GM20000 (cell line): ENCODE data around the gene CYB5B.

Experiments
- DNase-seq: peaks from one replicate; pipeline ENCODE4 v3.0.0; 2012; ENCODE audit warnings: low spot score
- TF ChIP-seq, protein P1 (sequence below): IDR thresholded peaks from 2 replicates; pipeline ENCODE4 v1.5.1; 2012; ENCODE audit warnings: mild to moderate bottlenecking, control low read depth; ENCODE audit errors: extremely low read depth, missing control alignments

Gene CYB5B

DNA sequence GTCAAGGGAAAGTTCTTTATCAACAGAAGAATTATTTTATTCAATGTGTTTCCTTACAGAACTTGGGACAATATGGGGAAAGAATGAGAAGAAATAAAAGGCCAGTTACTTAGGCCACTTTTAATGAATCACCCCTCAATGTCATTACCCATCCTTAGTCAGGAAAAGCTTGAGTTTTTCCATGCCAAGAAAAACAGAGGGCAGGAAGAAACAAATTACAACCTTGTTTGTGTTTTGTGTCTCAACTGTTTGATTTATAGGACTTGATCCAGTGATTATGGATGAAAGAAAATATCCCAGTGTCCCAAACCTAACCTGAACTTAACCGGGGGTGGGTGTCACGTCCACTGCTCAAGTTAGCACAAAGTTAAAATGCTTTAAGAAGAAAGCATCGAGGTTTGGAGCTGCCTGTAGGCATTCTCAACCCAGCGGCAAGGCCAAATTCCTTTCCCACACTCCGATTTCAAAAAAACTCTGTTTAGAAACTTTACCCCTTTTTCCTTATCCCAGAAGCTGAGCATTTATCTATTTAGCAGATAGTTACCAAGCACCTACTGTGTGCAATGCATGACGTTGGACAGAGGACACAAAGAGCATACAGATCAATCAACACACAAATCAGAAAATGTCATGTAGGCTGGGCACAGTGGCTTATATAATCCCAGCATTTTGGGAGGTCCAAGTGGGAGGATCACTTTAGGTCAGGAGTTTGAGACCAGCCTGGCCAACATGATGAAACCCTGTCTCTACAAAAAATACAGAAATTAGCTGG lies 14.0 kb upstream of the CYB5B start:
- TF ChIP-seq, protein P1, sequence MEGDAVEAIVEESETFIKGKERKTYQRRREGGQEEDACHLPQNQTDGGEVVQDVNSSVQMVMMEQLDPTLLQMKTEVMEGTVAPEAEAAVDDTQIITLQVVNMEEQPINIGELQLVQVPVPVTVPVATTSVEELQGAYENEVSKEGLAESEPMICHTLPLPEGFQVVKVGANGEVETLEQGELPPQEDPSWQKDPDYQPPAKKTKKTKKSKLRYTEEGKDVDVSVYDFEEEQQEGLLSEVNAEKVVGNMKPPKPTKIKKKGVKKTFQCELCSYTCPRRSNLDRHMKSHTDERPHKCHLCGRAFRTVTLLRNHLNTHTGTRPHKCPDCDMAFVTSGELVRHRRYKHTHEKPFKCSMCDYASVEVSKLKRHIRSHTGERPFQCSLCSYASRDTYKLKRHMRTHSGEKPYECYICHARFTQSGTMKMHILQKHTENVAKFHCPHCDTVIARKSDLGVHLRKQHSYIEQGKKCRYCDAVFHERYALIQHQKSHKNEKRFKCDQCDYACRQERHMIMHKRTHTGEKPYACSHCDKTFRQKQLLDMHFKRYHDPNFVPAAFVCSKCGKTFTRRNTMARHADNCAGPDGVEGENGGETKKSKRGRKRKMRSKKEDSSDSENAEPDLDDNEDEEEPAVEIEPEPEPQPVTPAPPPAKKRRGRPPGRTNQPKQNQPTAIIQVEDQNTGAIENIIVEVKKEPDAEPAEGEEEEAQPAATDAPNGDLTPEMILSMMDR = no peak
- no peak for DNase-seq

DNA sequence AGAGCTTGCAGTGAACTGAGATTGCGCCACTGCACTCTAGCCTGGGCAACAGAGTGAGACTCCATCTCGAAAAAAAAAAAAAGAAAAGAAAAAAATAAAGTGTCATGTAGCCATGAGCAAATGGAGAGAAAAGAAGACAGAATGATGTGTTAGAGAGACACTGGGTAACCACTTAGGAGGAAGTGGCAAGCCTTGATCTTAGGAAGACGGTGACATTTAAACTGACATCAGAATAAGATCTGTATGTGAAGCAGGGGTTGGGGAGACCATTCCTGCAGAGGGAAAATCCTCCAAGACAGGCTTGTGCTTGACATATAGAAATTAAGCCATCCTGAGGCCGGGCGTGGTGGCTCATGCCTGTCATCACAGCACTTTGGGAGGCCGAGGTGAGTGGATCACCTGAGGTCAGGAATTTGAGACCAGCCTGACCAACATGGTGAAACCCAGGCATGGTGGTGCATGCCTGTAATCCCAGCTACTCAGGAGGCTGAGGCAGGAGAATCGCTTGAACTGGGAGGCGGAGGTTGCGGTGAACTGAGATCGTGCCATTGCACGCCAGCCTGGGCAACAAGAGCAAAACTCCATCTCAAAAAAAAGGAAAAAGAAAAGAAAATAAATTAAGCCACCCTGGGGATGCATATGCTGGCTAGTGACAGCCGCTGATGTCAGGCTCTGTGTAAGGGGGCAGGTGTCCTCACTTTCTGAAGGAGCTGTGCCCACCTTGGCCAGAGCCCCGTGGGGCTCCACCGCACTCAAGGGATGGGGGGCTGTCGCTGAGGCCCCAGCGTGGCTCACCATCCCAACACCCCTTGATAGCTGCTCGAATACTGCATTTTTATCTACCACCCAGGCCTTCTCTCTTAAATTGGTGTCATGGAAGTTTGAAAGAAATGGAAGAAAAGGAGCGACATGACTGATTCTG lies 13.1 kb upstream of the CYB5B start:
- TF ChIP-seq, protein P1 = no peak
- DNase-seq = no peak

DNA sequence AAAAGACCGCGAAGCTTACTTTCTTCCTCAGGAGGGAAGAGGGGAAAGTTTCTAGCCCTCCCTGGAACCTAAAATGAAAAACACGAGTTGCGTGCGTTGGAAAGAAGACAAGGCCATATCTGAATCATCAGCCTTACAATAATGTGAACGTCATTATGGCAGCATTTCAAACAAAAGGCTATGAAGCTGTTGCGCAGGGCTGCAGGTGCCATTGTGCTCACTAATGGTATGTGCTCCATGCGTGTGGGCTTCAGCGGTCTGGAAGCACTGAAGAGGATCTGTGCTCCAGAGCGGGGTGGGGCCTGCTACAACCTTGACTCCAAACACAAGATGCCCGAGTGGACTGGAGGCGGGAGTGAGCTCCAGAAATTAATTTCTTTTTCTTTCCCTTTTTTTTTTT lies 12.1 kb upstream of the CYB5B start:
- no peak for DNase-seq
- TF ChIP-seq, protein P1 = no peak

DNA sequence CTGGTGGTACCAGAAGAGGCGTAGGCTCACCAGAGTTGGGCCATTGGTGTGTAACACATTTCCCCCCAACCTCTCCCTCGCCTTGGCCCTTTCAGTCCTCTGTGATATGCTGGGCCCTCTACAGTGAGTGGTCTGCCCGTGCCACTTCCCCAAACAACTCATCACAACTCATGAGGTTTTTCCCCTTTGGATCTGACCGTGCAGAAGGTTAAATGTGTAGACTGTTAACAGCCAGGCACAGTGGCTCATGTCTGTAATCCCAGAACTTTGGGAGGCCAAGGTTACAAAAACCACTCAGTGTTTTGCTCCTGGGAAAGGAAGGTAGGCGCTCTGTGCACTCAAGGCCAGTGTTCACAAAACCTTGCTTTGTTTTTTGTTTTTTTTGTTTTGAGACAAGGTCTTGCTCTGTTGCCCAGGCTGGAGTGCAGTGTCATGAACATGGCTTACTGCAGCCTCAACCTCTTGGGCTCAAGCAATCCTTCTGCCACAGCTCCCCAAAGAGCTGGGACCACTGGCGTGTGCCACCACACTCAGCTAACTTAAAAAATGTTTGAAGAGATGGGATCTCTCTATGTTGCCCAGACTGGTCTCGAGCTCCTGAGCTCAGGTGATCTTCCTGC lies 11.3 kb upstream of the CYB5B start:
- DNase-seq = no peak
- TF ChIP-seq, protein P1 = no peak

DNA sequence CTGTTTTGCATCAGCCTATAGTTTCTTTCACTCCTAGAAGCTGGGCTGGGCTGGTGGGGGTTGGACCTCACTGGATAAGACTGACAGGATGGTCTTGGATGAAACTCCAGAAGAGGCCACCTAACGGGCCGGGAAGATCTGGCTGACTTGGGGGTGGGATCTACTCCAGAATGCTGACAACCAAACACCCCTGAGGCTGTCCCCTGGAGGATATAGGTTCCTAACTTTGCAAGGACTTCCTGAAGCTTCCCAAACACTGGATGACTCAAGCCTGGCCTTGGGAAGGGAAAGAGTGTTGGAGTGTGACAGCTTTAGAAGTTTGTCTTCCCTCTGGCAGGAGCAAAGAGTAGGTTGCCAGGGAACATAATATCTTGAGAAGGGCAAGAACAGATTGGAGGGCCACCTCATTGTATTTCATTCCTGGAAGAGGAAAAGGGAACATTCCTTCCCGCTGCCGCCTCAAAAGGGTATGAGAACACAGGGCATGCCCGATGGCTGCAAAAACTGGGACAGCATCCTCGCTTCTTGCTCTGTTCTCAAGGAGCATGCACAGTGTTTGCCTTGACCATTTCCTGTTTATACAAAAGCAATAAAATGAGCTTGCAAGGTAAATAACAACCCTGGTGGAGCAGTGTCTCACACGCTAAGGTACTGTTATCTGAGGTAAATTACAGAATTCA lies 6.8 kb upstream of the CYB5B start:
- TF ChIP-seq, protein P1 = no peak
- no peak for DNase-seq

DNA sequence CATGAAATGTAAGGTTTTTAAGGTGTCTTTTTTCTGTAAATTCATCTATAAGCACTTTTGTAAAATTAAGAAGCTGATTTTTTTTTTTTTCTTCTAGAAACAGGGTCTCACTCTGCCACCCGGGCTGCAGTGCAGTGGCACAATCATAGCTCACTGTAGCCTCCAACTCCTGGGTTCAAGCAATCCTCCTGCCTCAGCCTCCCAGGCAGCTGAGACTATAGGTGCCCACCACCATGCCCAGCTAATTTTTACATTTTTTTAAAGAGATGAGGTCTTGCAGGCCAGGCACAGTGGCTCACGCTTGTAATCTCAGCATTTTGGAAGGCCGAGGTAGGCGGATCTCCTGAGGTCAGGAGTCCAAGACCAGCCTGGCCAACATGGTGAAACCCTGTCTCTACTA lies 4.5 kb upstream of the CYB5B start:
- TF ChIP-seq, protein P1 = no peak
- no peak for DNase-seq
